ENCODE data around the gene CD19.
"Not testable (repeated sequence)": the region's sequence is repeated elsewhere in the genome, so short reads cannot be mapped to it uniquely, and the experiment has no call there.

The CD19 gene

GRCh38 chr16:28931801-28932225 is at the start of gene CD19:
Gene CD19 (plus strand): TSS chr16:28931971. CDS start chr16:28932001, 30 bp downstream.
- no peak for DNase-seq (ENCODE audit: low read depth in 3 of 3)

GRCh38 chr16:28882551-28883160 is 49.1 kb upstream of the CD19 start:
- no peak for DNase-seq (ENCODE audit: low read depth in 3 of 3)

- no peak for DNase-seq (ENCODE audit: low read depth in 3 of 3)
Measured at GRCh38 chr16:28883221-28883996, 48.4 kb upstream of the CD19 start.

DNA sequence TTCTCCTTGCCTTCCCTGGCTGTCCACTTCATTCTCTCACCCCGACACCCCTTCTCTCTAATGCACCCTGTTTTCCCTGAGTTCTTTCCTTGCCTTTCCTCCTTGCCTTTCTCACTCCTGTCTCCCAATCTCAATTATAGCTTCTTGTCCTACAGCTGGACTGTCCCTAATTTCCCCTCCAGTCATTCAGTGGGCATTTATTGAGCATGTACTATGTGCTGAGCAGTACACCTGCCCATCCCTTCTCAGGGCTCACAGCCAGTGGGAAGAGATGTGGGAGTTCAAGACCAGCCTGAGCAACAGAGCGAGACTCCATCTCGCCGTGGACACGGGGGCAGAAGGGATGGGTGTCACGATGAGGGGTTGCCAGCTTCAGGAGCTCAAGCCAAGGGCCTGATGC is 47.7 kb upstream of the CD19 start:
- no peak for DNase-seq (ENCODE audit: low read depth in 3 of 3)

DNA sequence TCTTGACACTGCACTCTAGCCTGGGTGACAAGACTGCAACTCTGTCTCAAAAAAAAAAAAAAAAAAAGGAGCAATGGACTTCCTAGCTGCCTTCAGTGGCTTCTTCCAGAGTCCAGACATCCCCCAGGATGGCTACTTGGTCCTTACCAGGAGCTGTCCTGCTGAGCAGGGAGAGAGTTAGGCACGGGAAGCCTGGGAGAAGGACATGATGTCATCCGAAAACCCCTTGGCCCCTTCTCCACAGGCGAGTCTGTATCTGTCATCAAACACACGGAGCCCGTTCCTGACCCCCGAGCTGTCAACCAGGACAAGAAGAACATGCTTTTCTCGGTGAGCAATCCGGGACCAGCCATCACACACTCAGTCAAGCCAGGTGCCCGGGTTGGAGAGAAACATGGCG is 44.8 kb upstream of the CD19 start:
- DNase-seq (ENCODE audit: low read depth in 3 of 3): no peak

GRCh38 chr16:28890355-28890754 is 41.4 kb upstream of the CD19 start:
- DNase-seq (ENCODE audit: low read depth in 3 of 3): not testable (repeated sequence)

DNA sequence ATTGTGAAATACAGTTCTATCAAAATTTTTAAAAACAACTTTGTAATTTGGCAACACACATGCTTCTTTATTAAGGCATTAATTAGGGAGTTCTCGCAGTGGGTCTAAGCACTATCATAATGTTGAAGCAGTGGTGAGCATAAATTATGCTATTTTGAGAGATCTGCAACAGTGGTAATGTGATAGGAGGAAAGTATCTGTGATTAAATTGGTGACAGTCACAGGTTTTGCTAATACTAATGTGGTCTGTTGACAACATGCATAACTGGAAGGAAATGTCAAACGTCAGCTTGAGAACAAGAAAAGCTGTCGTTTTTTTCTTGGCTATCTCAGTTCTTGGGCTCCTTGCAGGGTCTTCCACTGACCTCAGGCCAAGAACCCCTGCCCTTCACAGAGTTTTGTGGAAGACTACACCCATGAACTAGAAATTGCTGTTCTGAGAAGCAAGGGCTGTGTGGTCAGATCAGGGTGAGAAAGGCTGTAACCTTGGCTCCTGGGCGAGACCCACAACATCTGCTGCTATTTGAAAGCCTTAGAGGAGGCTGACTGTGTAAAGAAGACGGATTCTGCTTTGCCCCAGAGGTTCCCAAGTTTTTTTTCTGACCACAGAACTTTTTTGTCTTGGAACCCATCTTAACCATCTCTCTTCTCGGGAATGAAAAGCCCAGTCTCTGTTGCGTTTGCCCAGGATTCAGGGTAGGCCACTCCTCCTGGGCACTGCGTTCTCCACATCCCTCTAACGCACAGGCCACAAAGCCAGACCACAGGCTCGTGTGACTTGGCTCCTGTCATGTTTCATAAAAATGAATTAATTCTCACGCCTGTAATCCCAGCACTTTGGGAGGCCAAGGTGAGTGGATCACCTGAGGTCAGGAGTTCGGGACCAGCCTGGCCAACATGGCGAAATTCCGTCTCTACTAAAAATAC is 39.5 kb upstream of the CD19 start:
- no peak for DNase-seq (ENCODE audit: low read depth in 3 of 3)

DNA sequence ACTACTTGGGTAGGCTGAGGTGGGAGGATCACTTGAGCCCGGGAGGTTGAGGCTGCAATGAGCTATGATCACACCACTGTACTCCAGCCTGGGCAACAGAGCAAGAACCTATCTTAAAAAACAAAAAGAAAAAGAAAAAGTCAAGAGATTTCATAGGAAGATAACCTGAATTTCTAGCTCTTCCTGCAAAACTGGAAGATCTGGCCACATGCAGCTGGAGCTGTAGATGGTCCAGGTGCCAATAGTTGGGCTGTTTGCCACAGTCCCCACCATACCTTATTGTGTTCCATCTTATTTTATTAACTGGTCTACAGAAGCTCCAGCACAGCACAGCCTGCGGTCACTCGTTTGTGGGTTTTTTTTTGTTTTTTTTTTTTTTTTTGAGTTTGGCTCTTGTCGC is 38.5 kb upstream of the CD19 start:
- DNase-seq (ENCODE audit: low read depth in 3 of 3): no peak

GRCh38 chr16:28895609-28896008 is 36.2 kb upstream of the CD19 start:
- DNase-seq (ENCODE audit: low read depth in 3 of 3): no peak

DNA sequence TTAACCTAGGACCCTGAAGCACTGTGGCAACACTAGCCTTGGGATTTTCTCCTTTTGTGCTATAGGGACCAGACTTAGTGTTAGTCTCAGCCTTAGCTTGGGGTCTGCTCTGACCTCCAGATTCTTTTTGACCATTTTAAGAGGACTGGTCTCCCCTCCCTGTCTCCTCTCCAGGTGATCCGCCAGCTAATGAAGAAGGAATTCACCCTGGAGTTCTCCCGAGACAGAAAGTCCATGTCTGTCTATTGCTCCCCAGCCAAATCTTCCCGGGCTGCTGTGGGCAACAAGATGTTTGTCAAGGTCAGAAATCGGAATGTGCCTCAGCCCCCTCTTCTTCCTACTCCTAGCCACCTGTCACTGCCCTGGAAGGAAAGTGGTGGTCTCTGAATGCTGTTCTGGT is 33.9 kb upstream of the CD19 start:
- no peak for DNase-seq (ENCODE audit: low read depth in 3 of 3)

- no peak for DNase-seq (ENCODE audit: low read depth in 3 of 3)
Measured at GRCh38 chr16:28898266-28898665, 33.5 kb upstream of the CD19 start.

DNA sequence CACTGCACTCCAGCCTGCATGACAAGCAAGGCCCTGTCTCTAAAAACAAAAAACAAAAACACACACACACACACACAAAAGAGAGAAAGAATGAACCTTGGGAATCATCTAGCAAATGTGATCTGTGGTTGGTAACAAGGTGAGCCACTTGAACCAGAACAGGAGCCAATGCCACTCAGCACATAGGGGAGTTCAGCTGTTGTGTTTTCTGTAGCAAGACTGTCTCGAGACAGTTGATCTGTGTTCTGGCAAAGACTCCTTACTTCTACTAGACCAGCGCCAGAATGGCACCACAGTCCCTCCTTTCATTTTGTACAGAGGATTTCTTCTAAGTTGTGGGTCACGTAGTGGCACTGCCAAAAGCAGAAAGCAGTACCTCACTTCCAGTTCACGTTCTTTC is 32.8 kb upstream of the CD19 start:
- DNase-seq (ENCODE audit: low read depth in 3 of 3): no peak

- no peak for DNase-seq (ENCODE audit: low read depth in 3 of 3)
Measured at GRCh38 chr16:28899882-28900590, 31.7 kb upstream of the CD19 start.

DNA sequence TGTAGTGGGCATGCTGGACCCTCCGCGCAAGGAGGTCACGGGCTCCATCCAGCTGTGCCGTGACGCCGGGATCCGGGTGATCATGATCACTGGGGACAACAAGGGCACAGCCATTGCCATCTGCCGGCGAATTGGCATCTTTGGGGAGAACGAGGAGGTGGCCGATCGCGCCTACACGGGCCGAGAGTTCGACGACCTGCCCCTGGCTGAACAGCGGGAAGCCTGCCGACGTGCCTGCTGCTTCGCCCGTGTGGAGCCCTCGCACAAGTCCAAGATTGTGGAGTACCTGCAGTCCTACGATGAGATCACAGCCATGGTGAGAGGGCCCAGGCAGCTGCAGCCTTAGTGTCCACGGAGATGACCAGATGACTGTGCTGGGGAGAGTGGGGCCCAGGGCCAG is 31.2 kb upstream of the CD19 start:
- no peak for DNase-seq (ENCODE audit: low read depth in 3 of 3)

DNA sequence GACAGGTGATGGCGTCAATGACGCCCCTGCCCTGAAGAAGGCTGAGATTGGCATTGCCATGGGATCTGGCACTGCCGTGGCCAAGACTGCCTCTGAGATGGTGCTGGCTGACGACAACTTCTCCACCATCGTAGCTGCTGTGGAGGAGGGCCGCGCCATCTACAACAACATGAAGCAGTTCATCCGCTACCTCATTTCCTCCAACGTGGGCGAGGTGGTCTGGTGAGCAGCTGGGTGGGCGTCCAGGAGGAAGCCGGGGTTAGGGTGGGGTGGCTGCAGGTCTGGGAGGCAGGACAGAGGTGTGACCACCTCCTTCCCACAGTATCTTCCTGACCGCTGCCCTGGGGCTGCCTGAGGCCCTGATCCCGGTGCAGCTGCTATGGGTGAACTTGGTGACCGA is 29.9 kb upstream of the CD19 start:
- DNase-seq (ENCODE audit: low read depth in 3 of 3): no peak

GRCh38 chr16:28902909-28903308 is 28.9 kb upstream of the CD19 start:
- DNase-seq (ENCODE audit: low read depth in 3 of 3): no peak

DNA sequence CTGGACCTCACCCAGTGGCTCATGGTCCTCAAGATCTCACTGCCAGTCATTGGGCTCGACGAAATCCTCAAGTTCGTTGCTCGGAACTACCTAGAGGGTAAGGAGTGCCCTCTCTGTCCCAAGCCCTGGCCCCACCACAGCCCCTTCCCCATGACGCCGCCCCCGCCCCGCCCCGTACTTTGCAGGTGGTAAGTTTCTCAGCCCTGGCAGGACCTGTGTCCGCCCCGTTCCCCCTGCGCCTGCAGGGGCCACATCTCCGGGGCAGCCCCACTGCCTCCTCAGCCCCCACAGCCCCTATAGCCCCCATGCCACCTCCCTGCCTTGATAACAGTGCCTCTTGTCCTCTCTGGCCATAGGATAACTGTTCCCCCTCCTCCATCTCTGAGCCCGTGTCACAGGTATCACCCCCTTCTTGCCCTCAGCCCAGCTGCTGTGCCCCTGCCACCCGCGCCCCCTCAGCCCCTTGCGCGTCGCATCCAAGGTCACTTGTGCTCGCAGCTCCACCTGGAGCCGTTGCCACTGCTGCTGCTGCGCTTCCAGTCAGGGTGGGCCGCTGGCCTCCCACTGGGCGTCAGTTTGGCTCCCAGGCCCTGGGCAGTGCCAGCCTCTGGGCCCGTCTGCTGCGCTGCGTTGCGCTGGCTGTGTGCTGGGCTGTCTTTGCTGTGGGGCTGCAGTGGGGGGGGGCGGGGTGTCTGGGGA is 28.3 kb upstream of the CD19 start:
- no peak for DNase-seq (ENCODE audit: low read depth in 3 of 3)

DNA sequence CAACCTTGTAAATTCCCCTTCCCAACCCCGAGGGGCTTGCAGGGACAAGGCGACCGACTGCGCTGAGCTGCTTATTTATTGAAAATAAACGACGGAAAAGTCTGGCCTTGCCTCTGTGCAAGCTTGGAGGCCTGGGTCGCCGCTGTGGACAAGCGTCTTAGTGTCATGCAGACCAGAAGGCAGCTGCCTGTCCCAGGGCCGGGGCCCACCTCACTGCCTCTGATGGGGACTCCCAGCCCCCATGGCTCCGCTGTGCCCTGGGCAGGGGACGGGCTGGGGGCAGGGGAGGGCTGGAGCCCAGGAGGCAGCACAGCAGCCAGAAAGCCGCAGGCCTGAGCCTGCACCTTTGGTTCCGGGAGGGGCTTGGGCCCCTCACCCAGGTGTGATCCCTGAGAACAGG is 27.4 kb upstream of the CD19 start:
- DNase-seq (ENCODE audit: low read depth in 3 of 3): no peak

- no peak for DNase-seq (ENCODE audit: low read depth in 3 of 3)
Measured at GRCh38 chr16:28904828-28905227, 26.9 kb upstream of the CD19 start.

GRCh38 chr16:28905229-28905754 is 26.5 kb upstream of the CD19 start:
- no peak for DNase-seq (ENCODE audit: low read depth in 3 of 3)

GRCh38 chr16:28905800-28906372 is 25.9 kb upstream of the CD19 start:
- DNase-seq (ENCODE audit: low read depth in 3 of 3): no peak

All from stimulated activated CD4-positive, alpha-beta T cell treated with anti-CD3 and anti-CD28 coated beads, TNF-alpha, amount 100 ng/mL, for 4 hours (primary cell).